GM12878 (cell line): ENCODE data around the gene MMP27. TPM values are rescaled to one million over a fixed set of nuclear protein-coding genes. Genes with fewer than 3 reads are reported as not detected.

Experiments used
- ATAC-seq: fragments of 200-7000 bp; cut with Tn5 transposase; 3 replicates; pipeline ENCODE4 v1.9.1; 2020; ENCODE audit warnings: mild to moderate bottlenecking, moderate library complexity
- BruUV-seq: library from RNA; stranded (reverse); fragments of 400-500 nt; replicated peaks from 2 replicates; lab custom pipeline; 2021; lab: Mats Ljungman, UMichigan
- CTCF ChIA-PET: fragments of 300-600 bp; sonication (Branson Sonifier 250); formaldehyde crosslinking; extraction: SDS; loops from one replicate; lab custom pipeline; 2021; ENCODE audit warnings: inconsistent platforms; lab: Yijun Ruan, JAX
- POLR2A ChIA-PET: fragments of 350-600 bp; formaldehyde crosslinking; extraction: SDS; loops from one replicate; lab custom pipeline; 2021; ENCODE audit warnings: inconsistent platforms; lab: Charles Lee
- RAD21 ChIA-PET: fragments of 300-600 bp; sonication (Branson Sonifier 250); formaldehyde crosslinking; loops from one replicate; lab custom pipeline; 2023; ENCODE audit warnings: antibody characterized with exemption; ENCODE audit not compliant: unreplicated experiment; lab: Charles Lee
- SMC1A ChIA-PET: fragments of 300-600 bp; sonication (Branson Sonifier 250); formaldehyde crosslinking; loops from one replicate; lab custom pipeline; 2023; ENCODE audit not compliant: unreplicated experiment, uncharacterized antibody; lab: Charles Lee
- DNase-seq: peaks from one replicate; pipeline ENCODE4 v3.0.0-alpha.2; 2011; ENCODE audit warnings: low read depth, low spot score
- FAIRE-seq: peaks from 3 replicates; lab custom pipeline; 2011; peaks lifted over from hg19 to GRCh38; lab: Jason Lieb, UNC
- H2AFZ ChIP-seq: 2 replicates; pipeline ENCODE4 v1.6.0; 2011; ENCODE audit warnings: low read depth, low read length, control low read depth; ENCODE audit not compliant: control insufficient read depth
- H3K27ac ChIP-seq: 2 replicates; pipeline ENCODE4 v1.5.1; 2011; ENCODE audit warnings: control low read depth; ENCODE audit not compliant: control insufficient read depth, insufficient read depth
- H3K27me3 ChIP-seq, 2 experiments: replicated peaks in 1 of 2; 2 replicates each; pipeline versions ENCODE4 v1.6.0 to v1.6.1; 2011; ENCODE audit warnings: low read length in 1 of 2; ENCODE audit not compliant: control insufficient read depth in 2 of 2, insufficient read depth in 2 of 2
- H3K36me3 ChIP-seq, 2 experiments: 2 replicates each; pipeline ENCODE4 v1.5.1; 2011; ENCODE audit warnings: low read length in 1 of 2; ENCODE audit not compliant: control insufficient read depth in 2 of 2, insufficient read depth in 2 of 2
- H3K4me1 ChIP-seq: 2 replicates; pipeline ENCODE4 v1.6.1; 2011; ENCODE audit warnings: mild to moderate bottlenecking, low read length, moderate library complexity, mixed read lengths; ENCODE audit not compliant: control insufficient read depth, insufficient read depth
- H3K4me2 ChIP-seq: 2 replicates; pipeline ENCODE4 v1.6.0; 2011; ENCODE audit warnings: control low read depth; ENCODE audit not compliant: control insufficient read depth, insufficient read depth
- H3K4me3 ChIP-seq: fragments of 200-600 bp; sonication (generic); 2 replicates; pipeline ENCODE4 v1.5.1; 2016
- H3K79me2 ChIP-seq: 2 replicates; pipeline ENCODE4 v1.6.0; 2011; ENCODE audit warnings: low read length; ENCODE audit not compliant: control insufficient read depth, insufficient read depth
- H3K9ac ChIP-seq: 2 replicates; pipeline ENCODE4 v1.8.0; 2011; ENCODE audit warnings: low read length, control low read depth, mixed read lengths; ENCODE audit not compliant: control insufficient read depth, insufficient read depth
- H3K9me3 ChIP-seq: replicated peaks from 3 replicates; pipeline ENCODE4 v1.5.1; 2011; ENCODE audit warnings: mild to moderate bottlenecking, low read length; ENCODE audit not compliant: control insufficient read depth, insufficient read depth
- H4K20me1 ChIP-seq: 2 replicates; pipeline ENCODE4 v1.6.0; 2011; ENCODE audit not compliant: control insufficient read depth, insufficient read depth
- GATAD2B ChIP-seq: fragments of 450-650 bp; conservative IDR thresholded peaks from 2 replicates; pipeline ENCODE4 v1.6.1; 2017; ENCODE audit warnings: low read depth, mild to moderate bottlenecking, moderate library complexity
- MYC ChIP-seq: IDR thresholded peaks from 2 replicates; pipeline ENCODE4 v1.6.1; 2011; ENCODE audit warnings: mild to moderate bottlenecking, low read length, moderate library complexity, inconsistent platforms; ENCODE audit not compliant: insufficient read depth, insufficient replicate concordance, insufficient read length, severe bottlenecking
- PML ChIP-seq: IDR thresholded peaks from 2 replicates; pipeline ENCODE4 v1.6.1; 2012; ENCODE audit warnings: low read length, inconsistent platforms
- POLR2AphosphoS5 ChIP-seq: IDR thresholded peaks from 2 replicates; pipeline ENCODE4 v1.6.1; 2011; ENCODE audit warnings: mild to moderate bottlenecking, low read length, inconsistent platforms
- STAT3 ChIP-seq: IDR thresholded peaks from 2 replicates; pipeline ENCODE4 v1.6.1; 2011; ENCODE audit warnings: low read depth, low read length, improper control_type of control experiment
- USF1 ChIP-seq: IDR thresholded peaks from 2 replicates; pipeline ENCODE4 v1.6.1; 2011; ENCODE audit warnings: borderline replicate concordance, low read depth, mild to moderate bottlenecking, moderate library complexity, mixed read lengths, low read length; ENCODE audit not compliant: insufficient read depth; ENCODE audit errors: extremely low read length
- WGBS: methylation state at CpG from one replicate; pipeline ENCODE4 v1.1.6; 2016; ENCODE audit warnings: low lambda C conversion rate; ENCODE audit not compliant: insufficient replicate concordance, insufficient coverage; ENCODE audit errors: missing lambda C conversion rate; 5-methylcytosine and 5-hydroxymethylcytosine counted together
- in situ Hi-C: fragments of 300-500 bp; cut with MboI; formaldehyde crosslinking; loops from 9 replicates; pipeline ENCODE4 v1.14.3; 2018; ENCODE audit warnings: mixed read lengths
- intact Hi-C: fragments of 100-400 bp; cut with micrococcal nuclease; formaldehyde crosslinking; loops from one replicate; pipeline ENCODE4 v1.14.2; 2022; ENCODE audit not compliant: unreplicated experiment
- polyA plus RNA-seq, 11 experiments: library from polyadenylated mRNA; depleted of rRNA in 4 of 11; unstranded in 6 of 11; stranded (reverse) in 5 of 11; fragments of >200 nt; fragmentation: Nextera tagmentation in 4 of 11; fragmentation: Illumina TruSeq in 1 of 11; extraction: Ambion mirVana in 4 of 11; extraction: Trizol in 1 of 11; gene quantifications; 1 replicate in 1 of 11; 2 replicates in 10 of 11; pipeline versions ENCODE4 v1.2.1 to v1.2.3, GENCODE V29; 2011 to 2016; ENCODE audit warnings: inconsistent platforms in 2 of 11, missing spikeins in 2 of 11, low read depth in 1 of 11
- total RNA-seq, 4 experiments: library from RNA; depleted of rRNA in 3 of 4; stranded (reverse); fragments of >200 nt in 3 of 4; fragmentation: Illumina TruSeq in 1 of 4; extraction: Trizol in 1 of 4; gene quantifications; 2 replicates each; pipeline versions ENCODE4 v1.2.1 to v1.2.3, GENCODE V29; 2013 to 2021
- TF ChIP-seq, protein P1 (sequence below): fragments of 150-350 bp; IDR thresholded peaks from 2 replicates; pipeline ENCODE4 v1.6.1; 2014; ENCODE audit warnings: mild to moderate bottlenecking, low read depth, low read length
- TF ChIP-seq, protein P2 (sequence below): fragments of 450-650 bp; IDR thresholded peaks from 2 replicates; pipeline ENCODE4 v1.6.1; 2017; ENCODE audit warnings: low read depth, mild to moderate bottlenecking, moderate library complexity
- TF ChIP-seq, protein P3 (sequence below): fragments of 450-650 bp; formaldehyde crosslinking; IDR thresholded peaks from 2 replicates; pipeline ENCODE4 v1.4.0; 2020; ENCODE audit warnings: mild to moderate bottlenecking, moderate library complexity
- TF ChIP-seq, protein P4 (sequence below): fragments of 450-650 bp; conservative IDR thresholded peaks from 2 replicates; pipeline ENCODE4 v1.6.1; 2017; ENCODE audit warnings: mild to moderate bottlenecking, moderate library complexity

Gene MMP27
- total and polyA plus RNA-seq, 10 of the 15 experiments (the other 5 are each of a cell fraction or from before 2014, with no cell fraction given): not detected

DNA sequence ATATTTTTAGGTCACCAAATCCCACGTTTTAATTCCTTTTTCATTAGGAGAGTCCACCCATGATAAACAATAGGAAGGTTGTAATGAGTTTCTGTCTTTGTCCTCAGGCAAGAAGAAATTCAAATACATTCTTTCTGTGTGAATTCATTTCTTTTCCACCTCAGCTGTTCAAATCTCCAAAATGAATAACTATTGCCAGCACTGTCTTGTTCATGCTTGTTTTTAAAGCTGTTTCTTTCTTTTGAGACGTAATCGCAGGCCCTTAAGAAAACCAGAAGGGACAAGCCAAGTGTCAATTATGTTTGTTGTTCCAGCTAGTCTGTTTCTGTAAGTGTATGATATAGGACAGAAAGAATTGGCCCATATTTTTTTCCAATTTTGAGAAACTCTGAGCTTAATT, 20.2 kb downstream of the MMP27 start:
- H3K4me1 ChIP-seq: no peaks in the 10 kb centered on the region
- H4K20me1 ChIP-seq: no peaks in the 10 kb centered on the region
- H3K27ac ChIP-seq: no peak overlapping the region
- CTCF ChIA-PET: interaction anchor here (0.8 to 1.3 kb wide), 2 partner anchors 19 to 25 kb away, joined by 3 to 5 read pairs; no protein-coding TSS in a partner anchor
- no peaks in the 10 kb centered on the region for H3K27me3 ChIP-seq
- BruUV-seq: no TSS peak
- in situ Hi-C loops (no loop called here), intact Hi-C loops (no loop called here)
- H3K9ac ChIP-seq: no peak overlapping the region
- RAD21 ChIA-PET: no interaction called here
- H3K4me2 ChIP-seq: no peak overlapping the region
- H3K79me2 ChIP-seq: no peaks in the 10 kb centered on the region
- DNase-seq (no peak), ATAC-seq (no peak), FAIRE-seq (no peak)
- H3K4me3 ChIP-seq: no peak overlapping the region
- 62% methylated on average over 3 of the region's 3 CpGs for WGBS
- SMC1A ChIA-PET: interaction anchor here (1.1 to 1.5 kb wide), 2 partner anchors 12 to 19 kb away, joined by 3 to 6 read pairs; no protein-coding TSS in a partner anchor
- POLR2A ChIA-PET: no interaction called here
- no peak overlapping the region for H2AFZ ChIP-seq
- H3K36me3 ChIP-seq: no peaks in the 10 kb centered on the region
- H3K9me3 ChIP-seq: no peaks in the 10 kb centered on the region
- TF ChIP-seq USF1 (no peak), POLR2AphosphoS5 (no peak), MYC (no peak), STAT3 (no peak), GATAD2B (no peak), PML (no peak)
- TF ChIP-seq, protein P1, sequence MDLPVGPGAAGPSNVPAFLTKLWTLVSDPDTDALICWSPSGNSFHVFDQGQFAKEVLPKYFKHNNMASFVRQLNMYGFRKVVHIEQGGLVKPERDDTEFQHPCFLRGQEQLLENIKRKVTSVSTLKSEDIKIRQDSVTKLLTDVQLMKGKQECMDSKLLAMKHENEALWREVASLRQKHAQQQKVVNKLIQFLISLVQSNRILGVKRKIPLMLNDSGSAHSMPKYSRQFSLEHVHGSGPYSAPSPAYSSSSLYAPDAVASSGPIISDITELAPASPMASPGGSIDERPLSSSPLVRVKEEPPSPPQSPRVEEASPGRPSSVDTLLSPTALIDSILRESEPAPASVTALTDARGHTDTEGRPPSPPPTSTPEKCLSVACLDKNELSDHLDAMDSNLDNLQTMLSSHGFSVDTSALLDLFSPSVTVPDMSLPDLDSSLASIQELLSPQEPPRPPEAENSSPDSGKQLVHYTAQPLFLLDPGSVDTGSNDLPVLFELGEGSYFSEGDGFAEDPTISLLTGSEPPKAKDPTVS: no peak
- TF ChIP-seq, protein P2, sequence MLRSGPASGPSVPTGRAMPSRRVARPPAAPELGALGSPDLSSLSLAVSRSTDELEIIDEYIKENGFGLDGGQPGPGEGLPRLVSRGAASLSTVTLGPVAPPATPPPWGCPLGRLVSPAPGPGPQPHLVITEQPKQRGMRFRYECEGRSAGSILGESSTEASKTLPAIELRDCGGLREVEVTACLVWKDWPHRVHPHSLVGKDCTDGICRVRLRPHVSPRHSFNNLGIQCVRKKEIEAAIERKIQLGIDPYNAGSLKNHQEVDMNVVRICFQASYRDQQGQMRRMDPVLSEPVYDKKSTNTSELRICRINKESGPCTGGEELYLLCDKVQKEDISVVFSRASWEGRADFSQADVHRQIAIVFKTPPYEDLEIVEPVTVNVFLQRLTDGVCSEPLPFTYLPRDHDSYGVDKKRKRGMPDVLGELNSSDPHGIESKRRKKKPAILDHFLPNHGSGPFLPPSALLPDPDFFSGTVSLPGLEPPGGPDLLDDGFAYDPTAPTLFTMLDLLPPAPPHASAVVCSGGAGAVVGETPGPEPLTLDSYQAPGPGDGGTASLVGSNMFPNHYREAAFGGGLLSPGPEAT: no peak
- TF ChIP-seq, protein P3, sequence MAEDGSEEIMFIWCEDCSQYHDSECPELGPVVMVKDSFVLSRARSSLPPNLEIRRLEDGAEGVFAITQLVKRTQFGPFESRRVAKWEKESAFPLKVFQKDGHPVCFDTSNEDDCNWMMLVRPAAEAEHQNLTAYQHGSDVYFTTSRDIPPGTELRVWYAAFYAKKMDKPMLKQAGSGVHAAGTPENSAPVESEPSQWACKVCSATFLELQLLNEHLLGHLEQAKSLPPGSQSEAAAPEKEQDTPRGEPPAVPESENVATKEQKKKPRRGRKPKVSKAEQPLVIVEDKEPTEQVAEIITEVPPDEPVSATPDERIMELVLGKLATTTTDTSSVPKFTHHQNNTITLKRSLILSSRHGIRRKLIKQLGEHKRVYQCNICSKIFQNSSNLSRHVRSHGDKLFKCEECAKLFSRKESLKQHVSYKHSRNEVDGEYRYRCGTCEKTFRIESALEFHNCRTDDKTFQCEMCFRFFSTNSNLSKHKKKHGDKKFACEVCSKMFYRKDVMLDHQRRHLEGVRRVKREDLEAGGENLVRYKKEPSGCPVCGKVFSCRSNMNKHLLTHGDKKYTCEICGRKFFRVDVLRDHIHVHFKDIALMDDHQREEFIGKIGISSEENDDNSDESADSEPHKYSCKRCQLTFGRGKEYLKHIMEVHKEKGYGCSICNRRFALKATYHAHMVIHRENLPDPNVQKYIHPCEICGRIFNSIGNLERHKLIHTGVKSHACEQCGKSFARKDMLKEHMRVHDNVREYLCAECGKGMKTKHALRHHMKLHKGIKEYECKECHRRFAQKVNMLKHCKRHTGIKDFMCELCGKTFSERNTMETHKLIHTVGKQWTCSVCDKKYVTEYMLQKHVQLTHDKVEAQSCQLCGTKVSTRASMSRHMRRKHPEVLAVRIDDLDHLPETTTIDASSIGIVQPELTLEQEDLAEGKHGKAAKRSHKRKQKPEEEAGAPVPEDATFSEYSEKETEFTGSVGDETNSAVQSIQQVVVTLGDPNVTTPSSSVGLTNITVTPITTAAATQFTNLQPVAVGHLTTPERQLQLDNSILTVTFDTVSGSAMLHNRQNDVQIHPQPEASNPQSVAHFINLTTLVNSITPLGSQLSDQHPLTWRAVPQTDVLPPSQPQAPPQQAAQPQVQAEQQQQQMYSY (CRISPR knock-in tag): no peak
- TF ChIP-seq, protein P4, sequence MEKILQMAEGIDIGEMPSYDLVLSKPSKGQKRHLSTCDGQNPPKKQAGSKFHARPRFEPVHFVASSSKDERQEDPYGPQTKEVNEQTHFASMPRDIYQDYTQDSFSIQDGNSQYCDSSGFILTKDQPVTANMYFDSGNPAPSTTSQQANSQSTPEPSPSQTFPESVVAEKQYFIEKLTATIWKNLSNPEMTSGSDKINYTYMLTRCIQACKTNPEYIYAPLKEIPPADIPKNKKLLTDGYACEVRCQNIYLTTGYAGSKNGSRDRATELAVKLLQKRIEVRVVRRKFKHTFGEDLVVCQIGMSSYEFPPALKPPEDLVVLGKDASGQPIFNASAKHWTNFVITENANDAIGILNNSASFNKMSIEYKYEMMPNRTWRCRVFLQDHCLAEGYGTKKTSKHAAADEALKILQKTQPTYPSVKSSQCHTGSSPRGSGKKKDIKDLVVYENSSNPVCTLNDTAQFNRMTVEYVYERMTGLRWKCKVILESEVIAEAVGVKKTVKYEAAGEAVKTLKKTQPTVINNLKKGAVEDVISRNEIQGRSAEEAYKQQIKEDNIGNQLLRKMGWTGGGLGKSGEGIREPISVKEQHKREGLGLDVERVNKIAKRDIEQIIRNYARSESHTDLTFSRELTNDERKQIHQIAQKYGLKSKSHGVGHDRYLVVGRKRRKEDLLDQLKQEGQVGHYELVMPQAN: no peak
